ENCODE data around the gene MREG. TPM values are rescaled to one million over a fixed set of nuclear protein-coding genes. Genes with fewer than 3 reads are reported as not detected.

Gene MREG
- total RNA-seq, 4 donors from 2014 or later = 2.9 to 14.6 (median 3.6) TPM

DNA sequence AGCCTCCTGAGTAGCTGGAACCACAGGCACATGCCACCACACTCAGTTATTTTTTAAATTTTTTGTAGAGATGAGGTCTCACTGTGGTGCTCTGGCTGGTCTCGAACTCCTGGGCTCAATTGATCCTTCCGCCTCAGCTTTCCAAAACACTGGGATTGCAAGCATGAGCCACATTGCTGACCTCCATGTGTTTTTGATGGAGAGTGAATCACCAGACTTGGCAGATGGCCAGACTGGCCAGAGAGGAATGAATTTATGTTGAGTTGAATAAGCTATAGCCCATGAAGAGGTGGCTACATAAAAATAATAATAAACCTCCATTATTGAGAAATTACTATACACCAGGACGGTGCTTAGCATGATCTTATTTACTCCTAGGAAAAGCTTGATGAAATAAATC, 91.5 kb downstream of the MREG start:
- peaks cover 0 to 27% (median 0%) of the 10 kb centered on the region in 4 donors for H3K4me1 ChIP-seq
- H3K4me3 ChIP-seq = no peak overlapping the region
- no peak overlapping the region for H3K27ac ChIP-seq
- WGBS, 2 donors = 65 to 68% methylated on average over 3 of the region's 3 CpGs
- H3K9me3 ChIP-seq = no peaks in the 10 kb centered on the region
- TF ChIP-seq, protein P1, sequence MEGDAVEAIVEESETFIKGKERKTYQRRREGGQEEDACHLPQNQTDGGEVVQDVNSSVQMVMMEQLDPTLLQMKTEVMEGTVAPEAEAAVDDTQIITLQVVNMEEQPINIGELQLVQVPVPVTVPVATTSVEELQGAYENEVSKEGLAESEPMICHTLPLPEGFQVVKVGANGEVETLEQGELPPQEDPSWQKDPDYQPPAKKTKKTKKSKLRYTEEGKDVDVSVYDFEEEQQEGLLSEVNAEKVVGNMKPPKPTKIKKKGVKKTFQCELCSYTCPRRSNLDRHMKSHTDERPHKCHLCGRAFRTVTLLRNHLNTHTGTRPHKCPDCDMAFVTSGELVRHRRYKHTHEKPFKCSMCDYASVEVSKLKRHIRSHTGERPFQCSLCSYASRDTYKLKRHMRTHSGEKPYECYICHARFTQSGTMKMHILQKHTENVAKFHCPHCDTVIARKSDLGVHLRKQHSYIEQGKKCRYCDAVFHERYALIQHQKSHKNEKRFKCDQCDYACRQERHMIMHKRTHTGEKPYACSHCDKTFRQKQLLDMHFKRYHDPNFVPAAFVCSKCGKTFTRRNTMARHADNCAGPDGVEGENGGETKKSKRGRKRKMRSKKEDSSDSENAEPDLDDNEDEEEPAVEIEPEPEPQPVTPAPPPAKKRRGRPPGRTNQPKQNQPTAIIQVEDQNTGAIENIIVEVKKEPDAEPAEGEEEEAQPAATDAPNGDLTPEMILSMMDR (IDR thresholded peaks at IDR 0.05) = no peak
- no peak for TF ChIP-seq POLR2A (IDR thresholded peaks at IDR 0.05)
- TF ChIP-seq EP300 (IDR thresholded peaks at IDR 0.05) = no peak
- H3K36me3 ChIP-seq = no peaks in the 10 kb centered on the region
- DNase-seq (ENCODE audit: low spot score in 2 of 2) = no peak
- H3K27me3 ChIP-seq = no peaks in the 10 kb centered on the region

DNA sequence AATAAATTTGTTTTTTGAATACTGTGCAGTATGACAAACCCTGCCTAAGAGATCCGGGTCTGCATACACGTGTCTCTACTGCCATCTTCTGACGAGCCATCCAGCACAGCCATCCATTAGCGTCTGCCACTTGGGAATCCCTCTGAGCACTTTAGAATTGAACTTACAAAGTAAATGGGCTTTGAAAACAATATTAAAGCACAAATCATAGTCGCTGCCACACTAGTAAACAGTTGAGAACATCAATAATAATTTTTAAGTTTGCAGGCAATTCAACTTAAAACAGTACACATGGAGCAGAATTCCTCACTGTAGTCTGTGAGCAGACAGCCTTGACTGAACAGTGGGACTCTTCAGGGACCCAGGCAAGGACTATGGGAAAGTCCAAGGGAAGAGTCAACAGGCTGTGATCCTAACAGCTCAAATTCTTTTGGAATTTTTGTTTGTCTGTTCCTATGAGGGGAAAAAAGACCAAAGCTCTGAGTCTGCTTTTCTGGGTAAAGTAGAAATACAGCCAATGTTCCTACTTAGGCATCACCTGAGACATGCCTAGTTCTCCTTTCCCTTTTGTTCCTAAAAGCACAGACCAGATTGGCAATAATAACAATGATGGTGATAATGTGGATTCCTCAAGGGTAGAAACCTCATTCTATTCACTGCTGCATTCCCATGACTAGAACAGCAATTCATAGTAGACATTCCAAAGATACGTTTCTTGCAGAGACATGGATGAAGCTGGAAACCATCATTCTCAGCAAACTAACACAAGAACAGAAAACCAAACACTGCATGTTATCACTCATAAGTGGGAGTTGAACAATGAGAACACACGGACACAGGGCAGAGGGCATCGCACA, 92.9 kb downstream of the MREG start:
- peak; percentile 30 to 79 for DNase-seq (ENCODE audit: low spot score in 2 of 2)
- H3K9me3 ChIP-seq = no peaks in the 10 kb centered on the region
- H3K27ac ChIP-seq = no peak overlapping the region
- H3K4me1 ChIP-seq = peaks cover 0 to 27% (median 0%) of the 10 kb centered on the region in 4 donors
- H3K27me3 ChIP-seq = no peaks in the 10 kb centered on the region
- WGBS, 2 donors = 30 to 31% methylated on average over 8 of the region's 8 CpGs
- no peak for TF ChIP-seq POLR2A (IDR thresholded peaks at IDR 0.05)
- TF ChIP-seq, protein P1 (IDR thresholded peaks at IDR 0.05) = peak; percentile 61 to 76 (median 73)
- TF ChIP-seq EP300 (IDR thresholded peaks at IDR 0.05) = peak in 1 of 2 donors; percentile 17
- H3K36me3 ChIP-seq = no peaks in the 10 kb centered on the region
- no peak overlapping the region for H3K4me3 ChIP-seq

- H3K4me1 ChIP-seq = peaks cover 0 to 27% (median 0%) of the 10 kb centered on the region in 4 donors
- no peak overlapping the region for H3K27ac ChIP-seq
- no peaks in the 10 kb centered on the region for H3K27me3 ChIP-seq
- H3K9me3 ChIP-seq = no peaks in the 10 kb centered on the region
- no peak for DNase-seq (ENCODE audit: low spot score in 2 of 2)
- WGBS, 2 donors = 53 to 63% methylated on average over 8 of the region's 8 CpGs
- TF ChIP-seq, protein P1 (IDR thresholded peaks at IDR 0.05) = no peak
- TF ChIP-seq EP300 (IDR thresholded peaks at IDR 0.05) (no peak), POLR2A (IDR thresholded peaks at IDR 0.05) (no peak)
- H3K36me3 ChIP-seq = no peaks in the 10 kb centered on the region
- no peak overlapping the region for H3K4me3 ChIP-seq
Observed at GRCh38 chr2:215919624-215920243, 93.6 kb downstream of the MREG start.

DNA sequence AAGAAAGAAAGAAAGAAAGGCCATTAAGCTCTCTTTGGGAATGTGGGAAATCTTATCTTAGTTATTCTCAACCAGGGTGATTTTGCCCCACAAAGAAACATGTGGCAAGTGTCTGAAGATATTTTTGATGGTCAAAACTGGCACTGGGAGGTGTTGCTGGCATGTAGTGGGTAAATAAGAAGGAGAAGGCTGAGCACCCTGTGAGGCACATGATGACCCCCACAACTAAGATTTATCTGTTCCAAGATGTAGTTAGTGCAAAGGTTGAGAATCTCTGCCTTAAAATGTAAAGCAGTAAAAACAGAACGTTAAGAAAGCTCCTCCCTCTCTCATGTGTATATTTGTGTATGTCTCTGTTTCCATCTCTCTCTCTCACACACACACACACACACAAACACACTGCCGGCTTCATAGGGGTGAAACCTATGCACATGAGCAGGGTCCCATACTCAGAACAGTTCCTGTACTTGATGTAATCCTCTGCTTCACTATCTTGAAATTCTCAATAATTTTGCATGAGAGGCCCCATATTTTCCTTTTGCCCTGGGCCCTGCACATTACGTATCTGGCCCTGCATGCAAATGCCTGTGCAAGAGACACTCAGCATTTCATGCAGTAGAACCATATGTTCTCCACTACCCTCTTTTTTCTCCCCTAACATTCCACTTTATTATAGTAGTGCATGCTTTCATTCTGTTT, 94.3 kb downstream of the MREG start:
- Histone ChIP-seq H3K27ac (no peak overlapping the region), H3K9me3 (no peaks in the 10 kb centered on the region), H3K36me3 (no peaks in the 10 kb centered on the region), H3K4me1 (peaks cover 0 to 27% (median 0%) of the 10 kb centered on the region in 4 donors), H3K27me3 (no peaks in the 10 kb centered on the region), H3K4me3 (no peak overlapping the region)
- 60 to 67% methylated on average over 3 of the region's 3 CpGs for WGBS, 2 donors
- DNase-seq (ENCODE audit: low spot score in 2 of 2) = no peak
- TF ChIP-seq EP300 (IDR thresholded peaks at IDR 0.05) (no peak), POLR2A (IDR thresholded peaks at IDR 0.05) (no peak)
- TF ChIP-seq, protein P1 (IDR thresholded peaks at IDR 0.05) = no peak
